NCI-H1417 treated with DMSO at 0.1 percent for 48 hours (cell line): ENCODE results near the gene ZMYND8.
"Not testable (repeated sequence)": the region's sequence is repeated elsewhere in the genome, so short reads cannot be mapped to it uniquely, and the experiment has no call there.

ENCODE experiments used
- DNase-seq: peaks from one replicate; lab custom pipeline; 2025; lab: John Stamatoyannopoulos, UW

Gene ZMYND8

GRCh38 chr20:47310729-47311128 is 45.8 kb downstream of the ZMYND8 start:
- DNase-seq, result no peak

GRCh38 chr20:47309806-47310426 is 46.6 kb downstream of the ZMYND8 start:
- DNase-seq, result no peak

DNA sequence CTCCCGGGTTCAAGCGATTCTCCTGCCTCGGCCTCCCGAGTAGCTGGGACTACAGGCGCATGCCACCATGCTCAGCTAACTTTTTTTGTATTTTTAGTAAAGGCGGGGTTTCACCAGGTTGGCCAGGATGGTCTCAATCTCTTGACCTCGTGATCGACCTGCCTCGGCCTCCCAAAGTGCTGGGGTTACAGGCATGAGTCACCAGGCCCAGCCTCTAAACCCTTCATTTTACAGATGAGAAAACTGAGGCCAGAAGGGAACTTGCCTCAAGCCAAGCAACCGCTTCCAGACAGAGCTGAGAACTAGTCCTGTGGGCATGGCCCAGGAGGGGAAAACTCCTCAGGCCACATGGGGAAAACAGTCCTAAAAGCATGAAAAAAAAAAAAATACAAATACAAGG is 47.1 kb downstream of the ZMYND8 start:
- DNase-seq, result no peak

DNA sequence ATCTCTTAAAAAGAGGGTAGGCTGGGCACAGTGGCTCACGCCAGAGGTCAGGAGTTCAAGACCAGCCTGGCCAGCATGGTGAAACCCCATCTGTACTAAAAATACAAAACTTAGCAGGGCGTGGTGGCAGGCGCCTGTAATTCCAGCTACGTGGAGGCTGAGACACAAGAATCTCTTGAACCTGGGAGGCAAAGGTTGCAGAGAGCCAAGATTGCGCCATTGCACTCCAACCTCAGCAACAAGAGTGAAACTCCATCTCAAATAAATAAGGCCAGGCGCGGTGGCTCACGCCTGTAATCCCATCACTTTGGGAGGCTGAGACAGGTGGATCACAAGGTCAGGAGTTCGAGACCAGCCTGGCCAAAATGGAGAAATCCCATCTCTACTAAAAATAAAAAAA is 48.9 kb downstream of the ZMYND8 start:
- DNase-seq, result not testable (repeated sequence)

DNA sequence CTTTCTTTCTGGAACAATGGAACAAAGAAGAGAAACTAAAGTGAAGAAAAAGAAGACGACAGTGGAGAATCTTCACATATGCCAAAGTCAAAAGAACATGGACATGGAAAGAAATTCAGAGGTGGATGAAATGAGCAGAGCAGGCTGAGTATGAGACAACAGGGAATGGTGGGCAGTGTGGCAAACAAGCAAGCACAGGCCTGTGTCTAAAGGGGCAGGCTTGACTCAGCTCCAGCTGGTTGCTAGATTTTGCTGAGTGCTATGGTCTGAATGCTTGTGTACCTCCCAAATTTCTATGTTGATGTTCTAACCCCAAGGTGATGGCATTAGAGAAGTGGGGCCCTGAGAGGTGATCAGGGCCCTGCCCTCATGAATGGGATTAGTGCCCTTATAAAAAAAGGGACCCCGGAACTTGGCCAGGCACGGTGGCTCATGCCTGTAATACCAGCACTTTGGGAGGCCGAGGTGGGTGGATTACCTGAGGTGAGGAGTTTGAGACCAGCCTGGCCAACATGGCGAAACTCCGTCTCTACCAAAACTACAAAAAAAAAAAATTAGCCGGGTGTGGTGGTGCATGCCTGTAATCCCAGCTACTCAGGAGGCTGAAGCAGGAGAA is 49.6 kb downstream of the ZMYND8 start:
- no peak for DNase-seq

- DNase-seq, result no peak
Measured at GRCh38 chr20:47306095-47306494, 50.4 kb downstream of the ZMYND8 start.

GRCh38 chr20:47305667-47306066 is 50.8 kb downstream of the ZMYND8 start:
- DNase-seq, result no peak

DNA sequence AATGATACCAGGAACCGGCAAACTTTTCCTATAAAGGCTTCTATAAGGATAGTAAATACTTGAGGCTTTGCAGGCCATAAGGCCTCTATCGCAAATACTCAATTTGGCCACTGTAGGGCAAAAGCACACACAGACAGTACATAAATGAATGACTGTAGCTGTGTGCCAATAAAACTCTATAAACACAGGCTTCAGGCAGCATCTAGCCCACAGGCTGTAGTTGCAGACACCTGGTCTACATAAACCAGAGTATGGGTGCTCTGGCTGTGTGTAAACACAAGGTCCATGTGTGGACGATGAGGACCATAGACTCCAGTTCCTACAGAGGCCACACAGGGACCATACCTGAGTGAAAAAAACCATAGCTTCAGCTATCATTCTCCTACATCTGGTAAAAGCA is 52.2 kb downstream of the ZMYND8 start:
- DNase-seq, result no peak

DNA sequence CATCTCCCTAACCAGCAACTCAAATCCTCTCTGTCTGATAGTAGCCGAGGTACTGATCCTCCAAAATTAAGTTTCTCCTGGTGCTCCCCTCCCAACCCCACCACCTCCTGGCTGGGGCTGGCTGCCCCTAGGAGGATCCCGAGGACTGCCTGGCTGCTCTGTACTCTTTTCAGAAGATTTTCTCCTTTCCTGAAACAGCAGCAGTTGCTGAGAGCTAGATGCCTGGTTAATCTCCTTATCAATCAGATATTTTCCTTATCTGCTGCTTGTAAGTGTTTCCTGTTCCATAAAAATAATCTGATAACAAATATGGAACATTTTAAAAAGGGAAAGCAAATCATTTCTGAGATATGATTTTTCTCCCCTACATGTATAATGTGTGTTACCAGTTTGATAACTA is 52.8 kb downstream of the ZMYND8 start:
- DNase-seq, result no peak

DNA sequence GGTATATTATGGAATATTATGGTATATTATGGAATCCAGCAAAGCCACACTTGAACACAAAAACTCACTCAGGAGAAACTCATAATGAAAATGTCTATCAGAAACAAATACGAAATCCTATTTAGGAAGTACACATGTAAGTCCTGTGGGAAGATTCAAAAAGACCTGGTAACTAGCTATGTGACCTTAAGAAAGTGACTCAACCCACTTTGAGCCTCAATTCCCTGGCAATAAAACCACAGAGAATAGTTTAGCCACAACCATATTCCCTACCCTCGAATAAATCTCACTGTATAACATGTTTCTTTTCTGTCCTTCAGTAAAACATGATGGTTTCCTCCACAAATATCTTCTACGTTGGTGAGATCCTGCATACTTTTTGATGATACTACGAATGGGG is 56.4 kb downstream of the ZMYND8 start:
- no peak for DNase-seq

DNA sequence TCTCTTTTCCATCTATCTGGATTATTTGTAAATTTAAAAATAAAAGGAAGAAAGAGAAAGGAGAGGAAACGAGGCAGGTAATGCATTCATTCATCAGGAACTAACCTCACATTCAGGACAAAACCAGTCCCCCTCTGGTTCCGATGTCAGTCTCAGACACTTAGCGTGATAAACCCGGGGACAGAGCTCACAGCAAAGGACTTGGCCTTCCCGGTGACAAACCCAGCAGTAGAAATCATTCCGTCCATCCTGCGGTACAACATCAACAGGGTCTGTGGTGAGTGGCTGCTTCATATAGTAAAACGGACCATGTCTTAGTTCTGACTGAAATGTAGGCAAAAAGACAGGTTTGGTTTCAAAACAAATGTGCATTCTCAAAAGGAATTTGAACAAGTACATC is 57.9 kb downstream of the ZMYND8 start:
- DNase-seq, result no peak

DNA sequence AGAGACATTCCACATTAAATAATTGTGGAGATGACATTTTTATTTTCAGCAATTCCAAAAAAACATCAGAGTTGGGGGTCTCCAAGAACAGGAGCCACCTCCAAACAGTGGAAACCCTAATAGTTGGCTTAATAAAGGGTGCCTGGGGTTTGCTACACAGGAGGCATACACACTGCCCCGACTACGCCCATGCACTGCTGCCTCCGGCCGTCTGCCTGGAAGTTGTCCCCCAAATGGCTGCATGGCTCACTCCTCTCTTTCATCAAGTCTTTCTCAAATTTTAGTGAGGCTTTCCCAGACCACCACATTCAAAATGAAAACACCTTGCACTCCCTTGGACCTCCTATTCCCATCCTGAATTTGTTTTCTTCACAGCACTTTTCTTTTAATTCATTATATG is 58.8 kb downstream of the ZMYND8 start:
- DNase-seq, result no peak

- DNase-seq, result no peak
Measured at GRCh38 chr20:47296950-47297349, 59.5 kb downstream of the ZMYND8 start.

- DNase-seq, result no peak
Measured at GRCh38 chr20:47295921-47296426, 60.5 kb downstream of the ZMYND8 start.

DNA sequence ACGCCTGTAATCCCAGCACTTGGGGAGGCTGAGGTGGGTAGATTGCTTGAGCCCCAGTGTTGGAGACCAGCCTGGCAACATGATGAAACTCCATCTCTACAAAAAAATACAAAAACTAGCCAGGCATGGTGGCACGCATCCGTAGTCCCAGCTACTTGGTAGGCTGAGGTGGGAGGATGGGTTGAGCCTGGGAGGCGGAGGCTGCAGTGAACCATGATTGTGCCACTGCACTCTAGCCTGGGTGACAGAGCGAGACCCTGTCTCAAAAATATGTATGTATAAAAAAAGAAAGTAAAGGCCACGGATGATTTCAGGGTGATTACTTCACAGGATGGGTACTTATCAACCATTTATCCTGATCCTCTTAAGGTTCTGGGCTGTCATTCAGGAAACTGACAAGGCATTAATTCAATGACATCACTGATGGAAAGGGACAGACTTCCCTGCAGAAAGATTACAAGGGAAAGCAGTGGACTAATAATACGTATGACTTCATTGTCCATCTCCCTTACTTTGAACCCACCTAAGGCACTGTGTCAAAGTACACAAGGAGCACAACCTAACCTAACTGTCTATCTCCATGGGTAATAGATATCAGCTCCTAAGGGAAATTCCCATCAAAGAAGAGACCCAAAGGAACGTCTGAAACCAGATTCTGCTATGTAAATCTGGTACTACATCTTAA is 61.2 kb downstream of the ZMYND8 start:
- DNase-seq, result no peak

- no peak for DNase-seq
Measured at GRCh38 chr20:47293631-47294030, 62.9 kb downstream of the ZMYND8 start.

DNA sequence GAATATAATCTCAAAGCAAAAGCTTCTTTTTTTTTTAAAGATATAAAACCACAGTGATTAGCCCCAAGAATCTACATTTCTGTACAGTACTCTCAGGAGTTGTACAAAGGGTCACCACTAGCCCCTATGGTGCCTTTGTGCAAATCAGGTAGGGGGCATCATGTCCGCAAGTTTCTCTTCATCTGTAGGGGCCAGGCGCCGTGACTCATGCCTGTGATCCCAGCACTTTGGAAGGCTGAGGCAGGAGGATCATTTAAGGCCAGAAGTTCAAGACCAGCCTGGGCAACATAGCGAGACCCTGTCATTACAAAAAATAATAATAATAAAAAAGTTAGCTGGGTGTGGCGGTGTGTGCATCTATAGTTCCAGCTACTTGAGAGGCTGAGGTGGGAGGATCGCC is 63.9 kb downstream of the ZMYND8 start:
- no peak for DNase-seq

GRCh38 chr20:47290666-47291430 is 65.7 kb downstream of the ZMYND8 start:
- no peak for DNase-seq

DNA sequence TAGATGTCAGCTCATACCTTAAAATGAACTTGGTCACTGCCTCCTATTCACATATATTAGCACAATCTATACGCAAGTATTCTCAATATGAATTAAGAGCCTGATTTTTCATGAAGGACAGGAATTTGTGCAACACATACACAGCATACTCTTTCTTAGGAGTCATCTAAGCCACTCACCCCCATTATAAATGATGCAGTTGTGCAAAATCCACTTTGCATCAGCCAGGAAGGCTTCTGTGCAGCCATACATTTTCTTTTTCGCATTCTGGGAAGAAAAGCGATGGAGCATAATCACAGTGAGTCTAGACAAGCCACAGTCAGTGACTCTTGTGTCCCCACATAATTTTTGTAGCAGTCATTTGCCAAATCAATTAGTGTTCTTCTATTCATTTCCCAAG is 66.5 kb downstream of the ZMYND8 start:
- DNase-seq, result no peak

GRCh38 chr20:47289096-47289495 is 67.4 kb downstream of the ZMYND8 start:
- DNase-seq, result no peak

DNA sequence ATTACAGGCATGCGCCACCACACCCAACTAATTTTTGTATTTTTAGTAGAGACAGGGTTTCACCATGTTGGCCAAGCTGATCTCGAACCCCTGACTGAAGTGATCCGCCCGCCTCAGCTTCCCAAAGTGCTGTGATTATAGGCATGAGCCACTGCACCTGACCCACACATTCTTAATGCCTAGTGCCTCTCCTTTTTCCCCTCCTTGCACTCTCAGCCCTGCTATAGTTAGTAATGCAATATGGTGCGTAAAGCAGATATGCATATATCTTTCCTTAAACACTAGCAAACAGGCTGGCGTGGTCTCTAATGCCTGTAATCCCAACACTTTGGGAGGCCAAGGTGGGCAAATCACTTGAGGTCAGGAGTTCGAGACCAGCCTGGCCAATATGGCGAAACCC is 68.0 kb downstream of the ZMYND8 start:
- not testable (repeated sequence) for DNase-seq

DNA sequence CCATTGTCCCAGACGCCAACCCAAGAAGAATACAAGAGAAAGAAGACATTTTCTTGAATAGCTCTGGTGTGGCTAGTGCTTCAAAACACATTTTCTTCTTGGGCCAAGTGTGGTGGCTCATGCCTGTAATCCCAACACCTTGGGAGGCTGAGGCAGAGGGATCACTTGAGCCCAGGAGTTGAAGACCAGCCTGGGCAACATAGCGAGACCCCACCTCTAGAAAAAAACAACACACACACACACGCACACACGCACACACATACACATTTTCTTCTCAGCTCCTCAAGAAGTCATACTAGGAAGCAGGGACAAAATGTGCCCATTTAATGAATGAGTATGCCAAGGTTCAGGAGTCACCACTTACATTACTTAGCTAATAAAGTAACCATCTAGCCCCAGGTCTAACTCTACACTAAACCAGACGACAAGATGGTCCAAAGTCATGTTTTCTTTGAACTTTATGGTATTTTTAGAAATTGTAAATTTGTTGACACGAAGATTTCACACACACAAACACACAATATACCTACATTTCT is 68.8 kb downstream of the ZMYND8 start:
- no peak for DNase-seq
